NCI-H2029 (cell line): Measurements from ENCODE around the gene CXCL16.

ENCODE experiments used
- DNase-seq: peaks from one replicate; lab custom pipeline; 2025; lab: John Stamatoyannopoulos, UW

CXCL16 gene, protein sequence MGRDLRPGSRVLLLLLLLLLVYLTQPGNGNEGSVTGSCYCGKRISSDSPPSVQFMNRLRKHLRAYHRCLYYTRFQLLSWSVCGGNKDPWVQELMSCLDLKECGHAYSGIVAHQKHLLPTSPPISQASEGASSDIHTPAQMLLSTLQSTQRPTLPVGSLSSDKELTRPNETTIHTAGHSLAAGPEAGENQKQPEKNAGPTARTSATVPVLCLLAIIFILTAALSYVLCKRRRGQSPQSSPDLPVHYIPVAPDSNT

DNA sequence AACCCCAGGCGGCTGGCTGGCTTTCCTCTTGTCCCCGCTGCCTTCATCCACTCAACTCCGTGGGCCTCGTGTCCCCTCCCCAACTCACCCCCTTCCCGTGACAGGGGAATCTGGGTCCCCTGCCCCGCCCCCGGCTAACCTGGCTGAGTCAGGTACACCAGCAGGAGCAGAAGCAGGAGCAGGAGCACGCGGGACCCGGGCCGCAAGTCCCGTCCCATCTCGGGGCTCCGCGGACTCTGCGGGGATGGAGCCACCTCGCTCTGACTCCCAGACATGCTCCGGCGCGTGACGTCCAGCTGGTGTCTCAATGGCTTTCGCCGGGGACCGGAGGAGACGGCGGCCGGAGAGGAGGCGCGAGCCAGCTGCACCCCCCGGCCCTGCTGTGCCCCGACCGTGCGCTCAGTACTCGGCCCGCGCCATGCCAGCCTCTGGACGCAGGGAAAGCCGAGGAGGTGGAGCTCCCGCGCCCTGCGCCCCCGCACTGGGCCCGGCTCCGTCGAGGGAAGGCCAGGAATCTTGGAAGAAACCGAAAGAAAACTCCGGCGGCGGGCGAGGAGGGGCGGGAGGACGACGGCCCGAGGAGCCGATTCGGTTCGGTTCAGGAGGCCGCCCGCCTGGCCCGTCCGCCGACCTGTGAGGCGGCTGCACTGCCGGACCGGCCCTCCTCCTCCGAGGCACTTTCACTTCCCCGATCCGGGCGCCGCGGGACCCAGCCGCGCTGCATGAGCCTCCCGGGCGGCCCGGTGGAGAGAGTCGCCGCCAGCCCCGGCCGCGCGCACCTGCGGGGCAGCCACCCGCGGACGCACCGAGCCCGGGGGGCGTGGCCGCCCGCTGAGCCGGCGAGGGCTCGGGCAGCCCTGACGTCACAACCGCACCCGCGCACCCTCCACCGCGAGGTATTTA lies at the start of gene CXCL16, which contains the start of gene ZMYND15:
Gene CXCL16, minus strand, starts transcription at position 807 of the 903 bp plus-strand sequence. Its CDS starts 589 bp downstream, at position 218.
Gene ZMYND15, plus strand, starts transcription at position 712 of the 903 bp plus-strand sequence. CDS start 716 bp downstream, outside the sequence.
- DNase-seq, result no peak

DNA sequence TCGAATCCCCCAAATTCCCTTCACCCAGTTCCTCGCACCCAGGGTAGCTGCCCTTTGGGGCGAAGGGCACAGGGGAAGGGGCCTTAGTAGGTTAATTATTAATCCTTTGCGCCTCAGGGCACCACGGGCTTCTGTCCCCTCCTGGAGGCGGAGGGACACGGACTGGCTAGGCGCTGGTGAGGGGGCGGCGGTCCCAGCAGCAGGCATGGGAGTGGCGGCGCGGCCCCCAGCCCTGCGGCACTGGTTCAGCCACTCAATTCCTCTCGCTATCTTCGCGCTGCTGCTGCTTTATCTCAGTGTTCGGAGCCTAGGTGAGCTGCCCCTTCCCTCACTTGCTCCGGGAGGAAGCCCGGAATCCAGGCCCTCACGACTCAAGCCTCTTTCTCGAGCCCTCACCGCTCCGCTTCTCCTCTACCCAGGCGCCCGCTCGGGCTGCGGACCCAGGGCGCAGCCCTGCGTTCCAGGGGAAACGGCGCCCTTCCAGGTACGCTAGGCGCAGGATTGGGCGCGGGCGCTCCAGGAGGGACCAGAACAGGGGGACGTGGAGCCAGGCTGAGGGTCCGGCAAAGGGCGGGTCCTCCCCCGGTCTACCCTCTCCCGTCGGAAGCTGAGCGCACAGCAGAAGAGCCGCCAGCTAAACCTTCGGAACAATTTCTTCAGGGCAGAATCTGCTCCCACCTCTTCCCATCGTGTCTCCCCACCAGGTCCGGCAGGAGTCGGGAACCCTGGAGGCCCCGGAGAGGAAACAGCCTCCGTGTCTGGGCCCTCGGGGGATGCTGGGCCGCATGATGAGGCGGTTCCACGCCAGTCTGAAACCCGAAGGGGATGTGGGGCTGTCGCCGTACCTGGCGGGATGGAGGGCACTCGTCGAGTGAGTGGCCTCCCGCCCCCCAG lies 49.3 kb upstream of the CXCL16 start, which contains the start of gene GLTPD2:
Gene GLTPD2, plus strand, starts transcription at position 158 of the 894 bp plus-strand sequence. Its CDS starts 48 bp downstream, at position 206.
- DNase-seq, result no peak

DNA sequence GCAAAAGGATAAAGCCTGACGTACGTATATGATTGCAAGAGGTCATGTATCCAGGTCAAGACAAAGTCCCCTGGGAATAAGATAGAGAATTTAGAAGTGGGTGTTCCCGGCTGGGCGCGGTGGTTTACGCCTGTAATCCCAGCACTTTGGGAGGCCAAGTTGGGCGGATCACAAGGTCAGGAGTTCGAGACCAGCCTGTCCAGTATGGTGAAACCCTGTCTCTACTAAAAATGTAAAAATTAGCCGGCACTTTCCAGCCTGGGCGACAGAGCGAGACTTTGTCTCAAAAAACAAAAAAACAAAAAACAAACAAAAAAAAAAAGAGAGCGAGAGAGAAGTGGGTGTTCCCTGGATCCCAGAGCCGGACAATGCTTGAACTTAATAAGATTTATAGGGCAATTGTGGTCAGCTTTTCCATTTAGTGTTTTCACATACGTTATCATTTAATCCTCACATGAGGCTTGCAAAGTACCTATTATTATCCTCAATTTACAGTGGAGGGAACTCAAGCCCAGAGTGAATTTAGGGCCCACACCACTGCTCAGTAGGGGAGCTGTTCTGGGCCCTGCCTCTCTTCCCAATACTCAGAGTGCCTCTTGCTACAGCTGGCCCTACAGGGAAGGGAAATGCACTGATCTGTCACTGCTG lies 48.6 kb upstream of the CXCL16 start:
- DNase-seq, result no peak

DNA sequence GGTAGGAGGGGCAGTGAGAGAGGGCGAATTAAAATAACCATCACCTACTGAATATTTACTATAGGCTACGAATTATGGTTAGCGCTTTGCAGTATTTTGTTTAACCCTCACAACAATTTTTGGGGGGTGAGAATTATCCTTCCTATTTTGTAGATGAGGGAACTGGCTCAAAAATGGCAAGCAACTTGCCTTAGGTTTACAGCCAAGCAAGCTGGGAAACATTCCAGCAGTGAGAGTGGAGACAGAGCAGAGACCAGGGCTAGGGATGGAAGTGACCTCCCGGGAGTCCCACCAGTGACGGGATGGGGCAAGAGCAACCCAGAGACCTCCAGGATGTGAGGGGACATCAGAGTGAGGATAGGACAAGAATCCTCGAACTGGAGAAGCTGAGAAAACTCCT lies 46.8 kb upstream of the CXCL16 start:
- no peak for DNase-seq

DNA sequence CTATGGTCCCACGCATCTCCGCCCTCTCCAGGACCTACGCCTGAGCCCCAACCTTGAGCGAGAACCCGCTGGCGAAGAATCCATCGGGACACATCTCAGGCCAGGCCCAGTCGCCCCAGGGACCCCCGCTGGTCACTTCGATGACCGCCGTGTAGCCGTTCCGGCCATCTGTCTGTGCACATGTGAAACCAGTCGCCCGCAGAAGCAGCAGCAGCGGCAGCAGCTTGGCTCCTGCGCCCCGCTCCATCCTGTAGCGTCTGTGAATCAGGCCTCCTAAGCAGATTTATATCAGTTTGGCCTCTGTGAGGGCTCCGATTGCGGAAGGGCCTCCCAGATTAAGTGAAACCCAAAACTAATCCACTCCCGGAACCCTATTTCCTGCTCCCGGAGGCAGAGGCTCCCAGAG lies 46.4 kb upstream of the CXCL16 start, which contains the start of gene VMO1:
Gene VMO1, minus strand, starts transcription at position 259 of the 406 bp plus-strand sequence. Its CDS starts 12 bp downstream, at position 247.
- no peak for DNase-seq

DNA sequence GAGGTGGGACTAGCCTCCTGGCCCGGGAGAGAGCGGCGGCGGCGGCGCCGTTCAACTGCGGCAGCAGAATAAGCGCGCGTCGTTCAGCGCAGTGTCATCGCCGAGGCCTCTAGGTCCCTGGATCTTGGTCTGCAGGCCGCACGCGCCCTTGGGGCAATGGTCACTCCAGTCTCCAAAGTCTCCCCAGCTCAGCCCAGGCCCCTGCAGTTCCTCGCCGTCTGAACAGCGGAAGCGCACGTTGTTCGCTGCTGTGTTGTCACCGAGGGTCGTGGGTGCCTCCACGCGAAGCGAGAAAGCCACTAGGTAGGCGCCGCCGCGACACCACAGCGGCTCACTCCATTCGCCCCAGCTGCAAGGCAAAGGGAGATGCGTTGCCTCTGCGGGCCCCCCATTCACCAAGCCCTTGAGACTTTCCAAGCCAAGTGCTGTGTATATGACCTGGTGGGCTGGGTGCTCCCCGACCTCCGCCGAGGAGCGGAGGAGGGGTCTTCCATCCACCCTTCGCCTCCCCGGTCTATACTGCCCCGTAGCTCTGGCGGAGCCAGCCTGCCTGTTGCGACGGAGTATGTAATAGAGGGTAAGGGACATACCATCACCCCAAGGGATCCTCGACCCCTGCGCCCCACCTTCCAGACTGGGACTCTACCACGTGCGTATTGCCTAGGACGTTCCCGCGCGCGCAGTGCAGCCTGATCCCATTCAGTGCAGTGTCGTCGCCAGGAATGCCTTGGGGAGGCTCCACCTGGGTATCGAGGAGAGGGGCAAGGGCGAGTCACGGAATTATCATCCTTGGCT lies 45.8 kb upstream of the CXCL16 start:
- no peak for DNase-seq

DNA sequence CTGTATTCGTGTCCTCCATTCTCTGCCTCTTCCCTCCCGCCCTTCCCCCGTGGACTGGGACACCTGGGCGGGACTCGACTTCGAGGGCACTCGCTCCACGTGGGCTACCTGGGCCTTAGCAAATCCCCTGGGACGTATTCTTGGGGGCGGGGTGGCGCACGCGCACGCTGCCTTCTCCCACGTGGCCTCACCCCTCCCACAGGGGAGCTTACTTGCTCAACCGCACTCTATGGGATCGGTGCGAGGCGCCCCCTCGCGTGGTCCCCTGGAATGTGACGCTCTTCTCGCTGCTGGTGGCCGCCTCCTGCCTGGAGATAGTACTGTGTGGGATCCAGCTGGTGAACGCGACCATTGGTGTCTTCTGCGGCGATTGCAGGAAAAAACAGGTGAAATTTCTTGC lies 42.9 kb upstream of the CXCL16 start:
- DNase-seq, result no peak

DNA sequence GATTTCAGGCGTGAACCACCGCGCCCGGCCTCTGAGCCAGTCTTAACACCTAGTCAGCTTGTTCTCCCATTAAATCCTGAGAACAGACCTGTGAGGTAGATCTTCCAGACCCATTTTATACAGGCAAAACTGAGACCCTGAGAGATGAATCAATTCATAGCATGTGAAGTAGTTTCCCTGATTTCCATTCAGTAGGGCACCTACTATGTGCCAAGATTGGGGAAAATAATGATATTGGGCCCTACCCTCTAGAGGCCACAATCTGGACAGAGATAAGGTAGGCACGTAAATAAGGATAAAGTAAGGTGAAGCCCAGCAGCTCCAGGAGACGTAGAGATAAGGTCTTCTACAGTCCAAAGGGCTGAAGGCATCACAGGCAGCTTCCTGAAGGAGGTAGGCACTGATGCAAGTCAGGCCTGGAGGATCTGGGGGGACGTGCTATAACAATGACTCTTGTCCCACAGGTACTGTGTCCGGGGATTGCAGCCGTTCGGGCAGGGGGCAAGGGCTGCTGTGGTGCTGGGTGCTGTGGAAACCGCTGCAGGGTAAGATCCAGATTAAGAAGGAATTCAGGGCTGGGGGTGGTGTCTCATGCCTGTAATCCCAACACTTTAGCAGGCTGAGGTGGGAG lies 40.7 kb upstream of the CXCL16 start:
- DNase-seq, result no peak

DNA sequence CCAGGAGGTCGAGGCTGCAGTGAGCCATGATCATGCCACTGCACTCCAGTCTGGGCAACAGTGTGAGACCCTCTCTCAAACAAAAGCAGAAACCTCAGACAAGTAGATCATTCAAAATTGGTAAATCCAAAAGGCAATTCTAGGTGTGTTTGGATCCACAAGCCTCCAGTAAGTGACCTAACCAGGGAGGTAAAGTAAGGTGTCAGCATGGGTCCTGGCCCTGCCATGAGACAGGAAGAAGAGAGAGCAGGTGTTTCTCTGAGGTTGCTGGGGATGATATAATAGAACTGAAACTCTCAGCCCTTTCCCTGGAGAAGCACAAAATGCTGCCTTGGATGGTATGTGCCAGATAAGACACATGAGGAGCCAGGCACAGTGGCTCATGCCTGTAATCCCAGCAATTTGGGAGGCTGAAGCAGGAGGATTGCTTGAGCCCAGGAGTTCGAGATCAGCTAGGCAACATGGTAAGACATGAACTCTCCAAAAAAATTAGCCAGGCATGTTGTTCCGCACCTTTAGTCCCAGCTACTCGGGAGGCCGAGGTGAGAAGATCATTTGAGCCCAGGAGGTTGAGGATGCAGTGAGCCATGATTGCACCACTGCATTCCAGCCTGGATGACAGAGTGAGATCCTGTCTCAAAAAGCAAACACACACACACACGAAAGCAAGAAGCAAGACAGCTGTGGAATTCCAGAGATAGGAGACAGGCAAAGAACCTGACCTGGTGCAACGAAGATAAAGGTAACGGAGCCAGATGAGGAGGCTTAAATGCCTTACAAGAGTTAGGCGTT lies 38.4 kb upstream of the CXCL16 start:
- no peak for DNase-seq

DNA sequence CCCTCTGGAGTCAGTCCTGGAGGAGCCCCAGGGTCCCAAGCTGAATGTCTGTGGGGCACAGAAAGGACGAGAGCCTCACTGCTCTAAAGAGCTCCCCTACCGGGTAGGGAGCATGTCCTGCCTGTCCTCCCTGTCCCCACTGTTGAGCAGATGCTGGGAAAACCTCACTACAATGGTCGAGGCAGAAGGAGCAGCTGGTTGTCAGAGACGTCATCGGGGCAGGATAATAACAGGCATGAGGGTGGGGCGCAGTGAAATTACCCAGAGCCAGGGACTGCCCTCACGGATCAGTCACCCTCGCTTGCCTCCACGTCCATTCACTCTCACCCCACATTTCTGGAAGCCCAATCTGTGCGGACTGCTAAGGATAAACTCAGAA lies 32.5 kb upstream of the CXCL16 start:
- DNase-seq, result no peak

DNA sequence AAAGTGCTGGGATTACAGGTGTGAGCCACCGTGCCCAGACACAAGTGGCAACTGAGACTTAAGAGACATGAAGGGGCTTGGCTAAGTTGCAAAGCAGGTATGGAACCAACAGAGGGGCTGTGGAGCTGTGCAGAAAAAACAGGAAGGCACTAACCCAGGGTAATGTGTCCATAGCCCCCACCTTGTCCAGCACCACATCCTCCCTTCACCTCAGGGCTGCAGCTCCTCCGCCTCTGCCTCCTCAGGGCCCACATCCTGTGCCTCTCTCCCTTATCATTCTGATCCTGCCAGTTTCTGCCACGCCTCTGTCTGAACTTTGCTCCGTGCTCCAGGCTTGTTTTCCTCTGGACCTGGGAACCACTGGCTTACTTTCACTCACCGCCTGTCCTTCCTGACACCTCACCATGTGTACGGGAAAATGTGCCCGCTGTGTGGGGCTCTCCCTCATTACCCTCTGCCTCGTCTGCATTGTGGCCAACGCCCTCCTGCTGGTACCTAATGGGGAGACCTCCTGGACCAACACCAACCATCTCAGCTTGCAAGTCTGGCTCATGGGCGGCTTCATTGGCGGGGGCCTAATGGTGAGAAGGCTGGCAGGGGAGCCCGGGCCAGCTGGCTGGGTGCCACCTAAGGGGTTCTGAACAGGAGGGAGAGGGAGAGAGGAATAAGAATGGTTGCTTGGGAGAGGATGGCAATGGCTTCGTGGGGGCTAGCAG lies 31.9 kb upstream of the CXCL16 start, which contains the start of gene TM4SF5:
Gene TM4SF5, plus strand, starts transcription at position 368 of the 716 bp plus-strand sequence. Its CDS starts 37 bp downstream, at position 405.
- DNase-seq, result no peak

DNA sequence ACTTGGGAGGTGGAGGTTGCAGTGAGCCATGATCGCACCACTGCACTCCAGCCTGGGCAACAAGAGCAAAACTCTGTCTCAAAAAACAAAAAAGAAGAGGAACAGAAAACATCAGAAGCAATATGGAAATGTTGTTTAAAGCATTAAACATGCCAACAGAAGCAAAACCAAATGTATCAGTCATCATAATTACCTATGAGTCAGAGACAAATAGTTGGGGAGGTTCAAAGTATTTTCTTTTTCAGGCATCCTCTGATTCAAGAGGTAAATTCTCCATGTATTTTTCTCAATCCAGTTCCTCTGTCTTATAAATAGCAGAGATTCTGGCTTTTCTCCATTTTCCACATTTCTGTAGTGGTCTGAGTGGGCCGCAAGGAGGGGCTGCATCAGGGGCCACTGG lies 29.9 kb upstream of the CXCL16 start:
- no peak for DNase-seq

DNA sequence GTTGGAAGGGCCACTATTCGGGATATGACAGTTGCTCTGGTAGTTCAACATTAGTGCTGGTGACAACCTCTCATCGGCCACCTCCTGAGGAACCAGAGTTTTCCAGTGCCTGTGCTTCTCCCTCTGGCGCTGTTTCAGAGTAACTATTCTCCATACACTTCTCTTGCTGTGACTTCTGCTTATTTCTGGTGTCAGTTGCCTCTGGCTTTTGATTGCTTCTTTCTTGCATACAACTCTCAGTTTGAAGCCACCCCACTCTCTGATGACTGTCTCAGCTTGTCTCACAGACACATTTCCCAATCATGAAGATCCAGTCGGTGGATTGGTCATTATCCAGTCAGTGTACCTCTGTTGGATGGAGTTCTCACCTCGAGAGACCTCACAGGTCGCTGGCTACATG lies 28.6 kb upstream of the CXCL16 start:
- DNase-seq, result no peak

DNA sequence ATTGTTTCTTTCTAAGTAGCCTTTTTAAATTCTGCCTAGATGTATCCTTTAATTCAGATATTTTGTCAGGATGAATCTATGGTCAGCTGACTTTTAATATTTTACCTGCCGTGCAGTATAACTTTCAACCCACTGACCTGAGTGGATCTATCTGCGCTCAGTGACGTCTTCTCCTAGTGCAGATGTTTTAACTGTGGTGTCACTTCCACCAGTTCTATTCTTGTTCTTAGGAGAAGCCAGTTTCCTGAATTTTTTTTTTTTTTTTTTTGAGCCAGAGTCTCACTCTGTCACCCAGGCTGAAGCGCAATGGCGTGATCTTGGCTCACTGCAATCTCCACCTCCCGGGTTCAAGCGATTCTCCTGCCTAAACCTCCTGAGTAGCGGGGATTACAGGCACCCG lies 27.0 kb upstream of the CXCL16 start:
- DNase-seq, result no peak

DNA sequence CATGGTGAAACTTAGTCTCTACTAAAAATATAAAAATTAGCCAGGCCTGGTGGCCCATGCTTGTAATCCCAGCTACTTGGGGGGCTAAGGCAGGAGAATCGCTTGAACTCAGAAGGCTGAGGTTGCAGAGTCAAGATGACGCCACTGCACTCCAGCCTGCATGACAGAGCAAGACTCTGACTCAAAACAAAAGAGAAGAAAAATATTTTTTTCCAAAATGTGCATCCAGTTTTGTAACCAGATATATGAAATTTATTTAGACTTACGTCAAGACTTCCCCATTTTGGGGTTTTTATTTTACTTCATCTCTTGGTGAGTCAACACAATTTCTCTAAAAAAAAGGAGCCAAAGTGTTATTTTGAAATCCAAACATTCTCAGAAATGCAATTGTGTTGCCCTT lies 26.5 kb upstream of the CXCL16 start:
- DNase-seq, result no peak

DNA sequence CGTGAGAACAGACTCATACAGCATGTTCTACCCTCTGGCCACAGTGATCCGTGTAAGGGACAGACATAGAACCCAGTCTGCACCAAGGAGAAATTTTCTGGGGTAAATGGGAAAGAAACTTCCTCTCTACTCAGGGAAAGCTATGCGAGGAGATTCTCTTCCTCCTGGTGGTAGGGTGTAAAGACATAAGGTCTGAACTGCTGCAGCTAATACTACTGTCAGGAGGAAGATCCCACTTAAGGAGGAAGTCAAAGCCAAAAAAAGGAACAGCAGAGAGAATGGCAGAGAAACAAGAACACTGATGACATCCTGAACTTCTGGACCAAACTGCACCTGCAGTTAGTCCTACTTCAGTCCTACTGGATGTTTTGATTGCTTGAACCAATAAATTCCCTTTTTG lies 24.9 kb upstream of the CXCL16 start:
- no peak for DNase-seq

DNA sequence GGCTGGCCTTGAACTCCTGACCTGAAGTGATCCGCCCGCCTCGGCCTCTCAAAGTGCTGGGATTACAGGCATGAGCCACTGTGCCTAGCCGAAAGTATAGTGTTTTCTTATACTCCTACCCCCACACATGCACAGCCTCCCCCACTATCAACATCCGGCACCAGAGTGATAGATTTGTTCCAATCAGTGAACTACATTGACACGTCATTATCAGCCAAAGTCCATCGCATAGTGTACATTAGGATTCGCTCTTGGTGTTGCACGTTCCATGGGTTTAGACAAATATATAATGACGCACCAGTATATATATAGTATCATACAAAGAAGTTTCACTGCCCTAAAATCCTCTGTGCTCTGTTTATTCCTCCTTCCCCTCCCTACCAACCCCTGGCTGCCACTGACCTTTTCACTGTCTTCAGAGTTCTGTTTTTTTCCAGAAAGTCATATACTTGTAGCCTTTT lies 20.1 kb upstream of the CXCL16 start:
- DNase-seq, result no peak

DNA sequence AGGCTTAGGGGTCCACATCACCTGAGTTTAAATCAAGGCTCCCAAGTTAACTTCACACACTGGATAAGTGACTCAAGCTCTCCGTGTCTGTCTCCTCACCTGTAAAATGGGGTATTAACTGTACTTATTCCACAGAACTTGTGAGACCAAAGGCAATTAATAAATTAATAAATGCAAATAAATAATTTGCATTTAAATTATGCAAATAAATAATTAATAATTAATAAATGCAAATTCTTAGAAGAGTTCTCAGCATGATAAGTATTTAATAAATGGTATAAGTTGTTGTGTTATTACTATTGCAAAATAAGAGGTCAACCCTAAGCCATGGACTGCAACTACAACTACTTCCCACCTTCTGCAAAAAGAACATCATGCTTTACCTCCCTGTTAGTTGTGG lies 13.7 kb upstream of the CXCL16 start:
- no peak for DNase-seq
